HepG2 (cell line): ENCODE measurements around the gene TMED5.

Experiments
- CC2D1A ChIP-seq: sonication (generic); formaldehyde crosslinking; IDR thresholded peaks from 2 replicates; pipeline ENCODE4 v1.8.1; 2023; ENCODE audit warnings: mild to moderate bottlenecking, missing genetic modification reagents
- MYC ChIP-seq: sonication (generic); formaldehyde crosslinking; IDR thresholded peaks from 2 replicates; pipeline ENCODE4 v1.9.0; 2021; ENCODE audit warnings: missing genetic modification reagents, borderline replicate concordance
- POLR2AphosphoS5 ChIP-seq: IDR thresholded peaks from 2 replicates; pipeline ENCODE4 v1.6.1; 2012; ENCODE audit warnings: low read depth, low read length
- TAF1 ChIP-seq: sonication (generic); formaldehyde crosslinking; IDR thresholded peaks from 2 replicates; pipeline ENCODE4 v1.4.0; 2020; ENCODE audit warnings: missing genetic modification reagents
- ZNF598 ChIP-seq: sonication (generic); formaldehyde crosslinking; IDR thresholded peaks from 2 replicates; pipeline ENCODE4 v1.5.1; 2020; ENCODE audit warnings: mild to moderate bottlenecking, missing genetic modification reagents, borderline replicate concordance
- ZNF672 ChIP-seq: sonication (generic); formaldehyde crosslinking; IDR thresholded peaks from 2 replicates; pipeline ENCODE4 v1.8.1; 2022; ENCODE audit warnings: missing genetic modification reagents
- TF ChIP-seq, protein P1 (sequence below), 2 experiments: fragments of 450-650 bp in 1 of 2; sonication (generic) in 1 of 2; formaldehyde crosslinking; IDR thresholded peaks; 2 replicates each; pipeline versions ENCODE4 v1.5.0 to v1.8.0; 2020 to 2022; ENCODE audit warnings: mild to moderate bottlenecking in 1 of 2, missing genetic modification reagents in 1 of 2

DNA sequence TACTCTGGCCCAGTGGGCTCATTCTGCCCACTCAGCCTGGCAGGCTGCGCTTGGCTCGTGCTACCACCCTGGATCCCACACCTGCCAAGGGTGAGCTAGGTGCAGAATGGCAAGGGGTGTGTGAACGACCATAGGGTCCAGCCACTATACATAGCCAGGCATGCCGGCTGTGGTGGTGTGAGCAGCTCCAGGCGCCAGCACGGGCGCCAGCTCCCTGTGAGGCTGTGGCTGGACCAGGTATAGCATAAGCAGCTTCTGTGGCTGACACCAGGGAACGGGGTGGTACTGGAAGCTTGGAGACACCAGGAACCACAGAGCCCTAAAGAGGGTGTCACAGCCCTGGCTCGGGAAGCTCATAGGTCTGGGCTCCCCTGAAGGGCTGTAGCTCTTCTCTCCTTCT is 18.9 kb upstream of the TMED5 start:
- TF ChIP-seq ZNF598 (CRISPR knock-in tag), result no peak
- TF ChIP-seq ZNF672, result no peak
- no peak for TF ChIP-seq POLR2AphosphoS5
- TF ChIP-seq TAF1, result no peak
- TF ChIP-seq, protein P1, sequence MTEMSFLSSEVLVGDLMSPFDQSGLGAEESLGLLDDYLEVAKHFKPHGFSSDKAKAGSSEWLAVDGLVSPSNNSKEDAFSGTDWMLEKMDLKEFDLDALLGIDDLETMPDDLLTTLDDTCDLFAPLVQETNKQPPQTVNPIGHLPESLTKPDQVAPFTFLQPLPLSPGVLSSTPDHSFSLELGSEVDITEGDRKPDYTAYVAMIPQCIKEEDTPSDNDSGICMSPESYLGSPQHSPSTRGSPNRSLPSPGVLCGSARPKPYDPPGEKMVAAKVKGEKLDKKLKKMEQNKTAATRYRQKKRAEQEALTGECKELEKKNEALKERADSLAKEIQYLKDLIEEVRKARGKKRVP (CRISPR knock-in tag; IDR thresholded peaks at IDR 0.05), result no peak
- TF ChIP-seq MYC (CRISPR knock-in tag), result no peak
- no peak for TF ChIP-seq CC2D1A (CRISPR knock-in tag)
